CD4-positive, alpha-beta T cell treated with Interleukin-2 at 100 ng/mL for 4 hours (primary cell): ENCODE results near the gene PRODH2.
"Not testable (repeated sequence)": the region's sequence is repeated elsewhere in the genome, so short reads cannot be mapped to it uniquely, and the experiment has no call there.

Source experiments
- DNase-seq: peaks from one replicate; pipeline ENCODE4 v3.0.0-alpha.2; 2020; ENCODE audit warnings: low spot score

The PRODH2 gene

DNA sequence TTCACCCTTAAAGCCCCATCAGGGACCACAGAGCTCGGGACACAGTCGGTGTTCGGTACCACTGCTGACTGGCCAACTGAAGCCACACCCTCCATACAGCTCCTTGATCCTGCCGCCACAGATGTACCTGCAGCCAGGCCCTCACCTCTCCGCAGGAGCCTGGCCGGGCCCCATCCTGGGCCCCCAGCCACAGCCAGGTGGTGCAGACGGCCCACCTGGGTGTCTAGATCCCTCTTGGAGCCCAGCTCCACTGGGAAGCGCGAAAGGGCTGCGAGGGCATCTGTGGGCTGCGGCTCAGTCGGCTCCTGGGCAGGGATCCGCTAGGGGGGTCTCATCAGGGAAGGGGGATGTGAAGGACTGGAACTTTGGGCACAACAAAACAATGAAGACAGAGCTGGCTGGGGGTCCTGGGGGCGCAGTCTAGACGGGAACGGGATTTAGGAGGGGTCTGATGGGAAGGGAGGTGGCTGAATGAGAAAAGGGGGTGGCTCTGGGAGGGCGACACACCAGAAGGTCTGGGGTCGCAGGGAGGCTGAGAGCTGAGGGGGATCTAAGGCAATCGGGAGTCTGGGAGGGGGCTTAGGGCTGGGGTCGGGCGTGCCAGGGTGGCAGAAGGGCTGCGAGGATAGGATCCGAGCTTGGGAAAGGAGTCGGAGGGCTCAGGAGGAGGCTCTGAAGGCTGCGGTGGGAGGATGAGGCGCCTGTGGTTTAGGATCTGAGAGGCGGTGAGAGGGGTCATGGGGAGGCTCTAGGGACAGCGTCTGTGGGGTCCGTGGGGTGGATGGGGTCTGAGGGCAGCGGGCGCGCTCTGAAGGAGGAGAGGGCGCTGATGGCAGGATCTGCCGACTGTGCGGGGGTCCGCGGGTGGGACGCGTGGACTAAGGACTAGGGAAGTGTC, 15.8 kb downstream of the PRODH2 start:
- no peak for DNase-seq

DNA sequence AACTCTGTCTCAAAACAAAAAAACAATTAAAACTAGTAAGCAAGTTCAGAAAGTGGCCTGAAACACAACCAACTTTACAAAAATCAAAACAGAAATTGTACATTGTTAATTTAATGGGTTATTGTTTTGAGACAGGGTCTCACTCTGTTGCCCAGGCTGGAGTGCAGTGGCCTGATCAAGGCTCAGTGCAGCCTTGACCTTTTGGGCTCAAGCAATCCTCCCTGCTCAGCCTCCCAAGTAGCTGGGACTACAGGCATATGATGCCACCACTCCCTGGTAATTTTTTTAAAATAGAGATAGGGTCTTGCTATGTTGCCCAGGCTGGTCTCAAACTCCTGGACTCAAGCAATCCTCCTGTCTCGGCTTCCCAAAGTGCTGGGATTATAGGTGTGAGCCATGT, 17.1 kb downstream of the PRODH2 start:
- DNase-seq, result not testable (repeated sequence)

DNA sequence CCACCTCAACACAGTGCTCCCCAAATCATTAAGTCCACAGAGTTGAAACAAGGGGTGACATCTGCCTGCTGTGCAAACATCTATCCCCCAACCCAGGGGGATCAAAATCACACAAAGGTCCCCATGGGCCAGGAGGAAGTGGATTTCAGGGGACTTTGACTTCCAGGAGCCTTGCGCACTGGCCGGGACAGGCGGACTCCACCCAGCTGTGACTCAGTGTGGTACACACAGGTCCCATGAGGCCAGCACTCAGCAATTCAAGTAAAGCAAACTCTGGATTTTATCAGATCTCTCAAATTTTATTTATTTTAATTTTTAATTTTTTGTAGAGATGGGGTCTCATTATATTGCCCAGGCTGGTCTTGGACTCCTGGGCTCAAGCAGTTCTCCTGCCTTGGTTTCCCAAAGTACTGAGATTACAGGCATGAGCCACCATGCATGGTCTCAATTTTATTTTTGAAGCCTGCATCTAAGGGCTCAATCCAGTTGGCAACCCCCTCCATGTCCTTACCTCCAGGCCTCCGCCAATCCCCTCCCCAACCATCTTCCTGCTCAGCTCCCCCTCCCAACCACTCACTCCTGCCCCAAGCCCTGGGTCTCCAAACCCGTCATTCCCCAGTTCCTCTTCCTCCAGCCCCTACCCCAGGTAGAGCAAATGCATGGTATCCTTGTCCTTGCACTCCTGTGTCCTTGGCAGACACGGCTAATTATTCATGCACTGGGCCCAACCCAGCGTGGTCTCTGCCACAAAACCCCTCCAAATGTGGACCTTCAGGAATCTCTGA, 19.1 kb downstream of the PRODH2 start:
- no peak for DNase-seq

DNA sequence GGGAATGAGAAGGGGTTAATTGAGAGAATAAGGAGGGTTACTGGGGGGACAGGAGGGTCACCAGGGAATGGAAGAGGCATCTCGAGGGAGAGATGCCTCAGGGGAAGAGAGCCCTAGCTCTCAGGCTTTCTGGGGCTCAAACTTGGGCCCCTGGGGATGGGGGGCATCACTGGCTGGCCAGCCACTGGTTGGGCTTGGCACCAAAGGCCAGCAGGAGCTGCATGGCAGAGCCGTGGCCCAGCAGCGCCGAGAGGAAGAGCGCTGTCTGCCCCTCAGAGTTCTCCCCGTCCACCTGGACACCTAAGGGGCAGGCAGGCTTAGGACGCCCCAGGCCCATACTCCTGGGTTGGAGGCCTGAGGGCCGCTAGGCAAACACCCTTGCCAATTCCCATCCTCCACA, 19.8 kb downstream of the PRODH2 start:
- no peak for DNase-seq

DNA sequence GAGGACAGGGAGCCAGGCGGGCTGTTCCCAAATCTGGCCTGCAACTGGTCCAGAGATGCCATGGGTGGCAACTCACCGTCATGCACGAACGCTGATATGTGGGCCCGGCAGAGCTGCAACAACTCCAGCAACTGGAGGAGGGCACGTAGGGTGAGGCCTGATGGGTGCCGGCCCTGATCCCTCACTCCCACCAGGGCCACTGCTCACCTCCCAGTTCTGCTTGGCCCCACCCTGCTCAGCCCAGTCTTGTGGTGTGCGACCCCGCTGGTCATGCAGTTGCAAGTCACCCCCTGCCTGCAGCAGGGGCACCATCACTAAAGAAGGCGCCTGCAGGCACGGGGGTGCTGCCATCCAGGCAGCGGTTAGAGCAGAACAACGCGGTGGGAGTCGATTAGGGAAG, 20.3 kb downstream of the PRODH2 start:
- DNase-seq, result no peak

DNA sequence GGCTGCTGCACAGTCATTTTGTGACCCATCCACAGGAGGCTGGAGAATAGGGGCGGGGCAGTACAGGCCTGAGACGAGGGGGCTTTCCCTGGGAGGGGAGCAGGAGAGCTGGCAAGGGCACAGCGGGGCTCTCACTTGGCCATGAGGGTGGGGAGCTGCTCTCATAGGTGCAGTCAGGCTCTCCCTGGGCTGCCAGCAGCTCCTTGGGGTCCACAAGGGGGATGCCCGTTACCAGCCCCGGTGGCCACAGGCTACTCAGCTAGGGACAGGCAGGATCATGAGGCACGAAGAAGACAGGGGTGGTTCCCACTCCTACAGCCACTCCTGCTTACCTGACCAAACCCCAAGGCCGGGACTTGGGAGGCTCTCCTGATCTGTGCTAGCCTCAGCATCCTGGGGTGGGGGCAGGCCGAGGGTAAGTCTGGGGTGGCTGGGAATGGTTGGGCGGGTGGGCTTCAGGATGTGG, 20.8 kb downstream of the PRODH2 start:
- DNase-seq, result no peak

DNA sequence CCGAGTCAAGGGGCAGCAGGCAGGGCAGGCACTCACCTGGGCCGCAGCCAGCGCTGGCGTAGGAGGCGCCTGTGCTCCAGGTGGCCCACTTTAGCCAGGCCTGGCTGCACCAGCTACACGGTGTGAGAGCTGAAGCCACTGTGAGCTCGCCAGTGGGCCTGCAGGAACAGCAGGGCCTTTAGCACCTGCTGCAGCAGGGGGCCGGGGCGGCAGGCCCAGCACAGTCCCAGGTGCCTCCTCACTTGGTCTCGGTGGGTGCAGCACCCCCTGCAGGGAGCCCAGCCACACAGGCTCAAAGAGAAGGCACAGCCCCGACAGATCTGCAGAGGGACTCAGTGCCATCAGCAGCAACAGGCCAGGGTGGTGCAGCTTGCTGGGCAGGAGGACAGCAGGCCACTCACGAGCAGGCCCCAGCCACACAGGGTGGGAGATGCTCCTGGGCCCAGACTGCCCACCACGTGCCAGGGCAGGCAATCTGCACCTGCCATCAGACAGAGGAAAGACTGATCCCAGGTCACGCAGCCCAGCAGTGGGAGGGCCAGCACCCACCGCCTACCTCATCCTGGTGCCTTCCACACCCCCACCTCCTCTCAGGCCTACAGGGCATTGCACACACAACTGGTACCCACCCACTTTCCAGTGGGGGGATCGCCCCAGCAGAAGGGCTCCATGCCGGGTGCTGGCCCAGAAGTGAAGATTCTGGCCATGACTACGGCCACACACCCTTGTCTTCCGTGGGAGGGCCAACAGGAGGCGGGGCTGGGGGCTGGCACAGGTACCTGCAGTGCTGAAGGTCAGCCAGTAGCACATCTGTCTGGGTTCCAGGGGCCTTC, 21.4 kb downstream of the PRODH2 start:
- DNase-seq, result no peak

DNA sequence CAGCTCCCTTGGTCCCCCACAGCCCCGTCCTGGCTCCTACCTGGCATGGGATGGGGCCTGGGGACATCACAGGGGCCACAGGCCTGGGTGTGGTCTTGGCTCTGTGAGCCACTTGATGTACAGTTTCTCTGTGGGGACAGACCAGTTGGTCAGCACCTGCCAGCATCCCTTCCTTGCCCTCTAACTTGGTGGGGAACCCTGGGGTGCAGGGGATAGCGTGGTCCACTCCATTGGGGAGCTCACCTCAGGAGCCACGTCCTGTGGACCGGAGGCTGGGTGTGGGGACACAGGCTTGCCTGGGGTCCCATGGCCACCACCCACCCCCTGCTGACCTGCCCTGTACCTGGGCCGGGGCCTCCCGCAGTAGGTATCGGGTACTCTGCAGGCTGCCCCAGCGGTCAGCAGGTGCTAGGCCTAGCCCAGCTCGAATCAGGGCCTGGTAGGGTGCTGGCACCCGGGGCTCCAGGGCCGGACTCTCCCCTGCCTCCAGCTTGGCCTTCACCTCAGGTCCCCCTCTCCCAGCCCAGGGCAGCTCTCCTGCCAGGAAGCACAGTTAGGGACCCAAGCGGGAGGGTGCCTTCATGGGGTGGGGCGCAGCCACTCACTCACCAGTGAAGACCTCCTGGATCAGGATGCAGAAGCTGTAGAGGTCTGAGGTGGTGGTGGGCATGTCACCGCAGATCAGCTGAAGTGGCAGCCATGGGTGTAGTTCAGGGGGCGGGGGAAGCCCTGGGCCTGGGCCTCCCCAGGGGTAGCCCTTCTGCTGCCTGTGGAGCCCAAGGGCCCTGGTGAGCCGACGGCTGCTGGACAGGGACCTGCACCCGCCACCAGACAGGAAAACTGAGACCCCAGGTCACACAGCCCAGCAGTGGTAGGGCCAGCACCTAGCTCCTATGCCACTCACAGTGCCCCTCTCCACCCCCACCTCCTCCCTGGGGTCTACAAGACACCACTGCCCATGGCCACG, 22.4 kb downstream of the PRODH2 start:
- no peak for DNase-seq

DNA sequence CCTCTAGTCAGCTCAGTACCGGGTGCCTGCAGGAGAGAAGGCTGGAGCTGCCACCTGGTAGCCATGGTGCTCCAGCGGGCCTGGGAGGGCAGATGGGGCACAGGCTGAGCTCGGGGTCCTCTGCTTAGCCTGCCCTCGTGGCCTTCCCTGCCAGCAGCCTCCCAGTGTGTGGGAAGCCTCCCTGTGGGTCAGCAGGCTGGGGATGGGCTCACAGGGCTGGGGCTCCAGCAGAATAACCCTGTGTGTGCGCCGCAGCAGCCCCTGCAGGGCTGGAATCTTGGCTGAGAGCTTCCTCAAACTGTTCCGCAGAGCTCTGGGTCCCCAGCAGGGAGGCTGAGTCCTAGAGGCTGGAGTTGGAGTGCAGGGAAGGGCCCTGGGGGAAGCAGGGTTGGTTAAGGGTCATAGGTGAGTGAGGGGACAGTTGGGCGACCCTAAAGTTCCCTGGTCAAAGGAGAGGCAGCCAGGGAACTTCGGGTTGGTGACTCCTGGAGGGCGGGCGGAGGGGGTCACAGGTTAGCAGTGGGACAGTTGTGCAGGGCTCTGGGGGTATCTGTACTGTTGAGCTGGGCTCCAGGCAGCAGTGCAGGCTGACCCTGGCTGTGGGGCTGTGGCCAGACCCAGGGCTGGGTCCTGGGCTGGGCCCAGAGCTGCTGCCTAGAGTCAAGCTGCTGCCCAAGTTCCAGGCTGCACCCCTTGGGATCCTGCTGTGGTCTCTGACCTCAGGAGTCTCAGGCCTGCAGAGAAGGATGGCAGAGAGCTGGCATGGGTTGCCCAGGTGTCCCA, 23.3 kb downstream of the PRODH2 start:
- DNase-seq, result no peak

DNA sequence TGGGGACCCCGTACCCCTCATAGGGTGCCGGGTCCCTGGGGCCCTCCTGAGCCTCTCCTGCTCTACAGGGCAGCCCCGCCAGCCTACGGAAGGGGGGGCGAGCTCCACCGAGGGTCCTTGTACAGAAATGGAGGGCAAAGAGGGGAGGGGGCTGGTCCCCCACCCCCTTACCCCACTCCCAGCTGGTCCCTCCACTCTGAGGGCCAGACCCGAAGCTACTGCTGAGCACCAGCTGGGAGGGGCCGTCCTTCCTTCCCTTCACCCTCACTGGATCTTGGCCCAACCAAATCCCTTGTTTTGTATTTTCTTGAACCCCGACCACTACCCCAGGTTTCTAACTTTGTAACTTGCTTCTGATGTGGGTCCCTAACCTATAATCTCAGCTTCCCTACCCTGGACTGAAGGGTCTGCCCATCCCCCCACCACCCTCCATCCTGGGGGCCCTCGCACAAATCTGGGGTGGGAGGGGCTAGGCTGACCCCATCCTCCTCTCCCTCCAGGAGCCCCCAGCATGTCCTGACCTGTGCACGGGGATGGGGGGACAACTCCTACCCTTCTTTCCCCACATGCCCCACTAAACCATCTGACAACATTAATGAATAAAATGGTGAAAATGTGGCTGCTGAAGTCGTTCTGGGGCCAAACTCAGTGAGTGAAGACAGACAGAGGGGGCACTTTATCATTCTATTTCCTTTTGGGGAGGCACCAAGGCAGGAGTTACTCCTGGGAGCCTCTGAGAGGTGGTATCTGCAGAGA, 24.3 kb downstream of the PRODH2 start:
- DNase-seq, result no peak

DNA sequence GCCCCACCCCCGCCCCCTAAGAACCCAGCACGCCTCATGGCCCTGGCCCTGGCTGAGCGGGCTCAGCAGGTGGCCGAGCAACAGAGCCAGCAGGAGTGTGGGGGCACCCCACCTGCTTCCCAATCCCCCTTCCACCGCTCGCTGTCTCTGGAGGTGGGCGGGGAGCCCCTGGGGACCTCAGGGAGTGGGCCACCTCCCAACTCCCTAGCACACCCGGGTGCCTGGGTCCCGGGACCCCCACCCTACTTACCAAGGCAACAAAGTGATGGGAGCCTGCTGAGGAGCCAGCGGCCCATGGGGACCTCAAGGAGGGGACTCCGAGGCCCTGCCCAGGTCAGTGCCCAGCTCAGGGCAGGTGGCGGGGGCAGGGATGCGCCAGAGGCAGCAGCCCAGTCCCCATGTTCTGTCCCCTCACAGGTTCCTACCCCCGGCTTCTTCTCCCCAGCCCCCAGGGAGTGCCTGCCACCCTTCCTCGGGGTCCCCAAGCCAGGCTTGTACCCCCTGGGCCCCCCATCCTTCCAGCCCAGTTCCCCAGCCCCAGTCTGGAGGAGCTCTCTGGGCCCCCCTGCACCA, 25.3 kb downstream of the PRODH2 start:
- no peak for DNase-seq

DNA sequence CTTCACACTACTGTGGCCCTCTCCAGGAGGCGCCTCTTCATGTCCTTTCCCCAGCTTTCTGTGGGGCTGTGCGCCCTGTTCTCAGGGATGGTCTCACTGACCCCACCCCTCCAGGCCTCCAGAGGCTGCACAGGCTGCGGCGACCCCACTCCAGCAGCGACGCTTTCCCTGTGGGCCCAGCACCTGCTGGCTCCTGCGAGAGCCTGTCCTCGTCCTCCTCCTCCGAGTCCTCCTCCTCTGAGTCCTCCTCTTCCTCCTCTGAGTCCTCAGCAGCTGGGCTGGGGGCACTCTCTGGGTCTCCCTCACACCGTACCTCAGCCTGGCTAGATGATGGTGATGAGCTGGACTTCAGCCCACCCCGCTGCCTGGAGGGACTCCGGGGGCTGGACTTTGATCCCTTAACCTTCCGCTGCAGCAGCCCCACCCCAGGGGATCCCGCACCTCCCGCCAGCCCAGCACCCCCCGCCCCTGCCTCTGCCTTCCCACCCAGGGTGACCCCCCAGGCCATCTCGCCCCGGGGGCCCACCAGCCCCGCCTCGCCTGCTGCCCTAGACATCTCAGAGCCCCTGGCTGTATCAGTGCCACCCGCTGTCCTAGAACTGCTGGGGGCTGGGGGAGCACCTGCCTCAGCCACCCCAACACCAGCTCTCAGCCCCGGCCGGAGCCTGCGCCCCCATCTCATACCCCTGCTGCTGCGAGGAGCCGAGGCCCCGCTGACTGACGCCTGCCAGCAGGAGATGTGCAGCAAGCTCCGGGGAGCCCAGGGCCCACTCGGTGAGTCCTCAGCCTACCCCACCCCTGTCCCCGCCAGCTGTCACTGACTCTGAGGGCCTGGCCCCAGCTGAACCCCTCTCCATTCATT, 26.1 kb downstream of the PRODH2 start:
- DNase-seq, result no peak

DNA sequence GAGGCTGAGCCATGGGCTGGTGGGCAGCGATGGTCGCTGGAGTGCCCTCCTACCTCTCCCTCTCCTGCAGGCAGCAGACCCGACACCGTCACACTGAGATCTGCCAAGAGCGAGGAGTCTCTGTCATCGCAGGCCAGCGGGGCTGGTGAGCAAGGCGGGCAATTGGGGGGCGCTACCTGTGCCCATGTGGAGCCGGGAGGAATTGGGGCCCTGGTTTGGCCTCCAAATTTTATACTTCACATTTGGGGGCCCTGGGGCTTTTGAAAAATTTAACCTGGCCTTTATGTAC, 27.4 kb downstream of the PRODH2 start:
- no peak for DNase-seq

DNA sequence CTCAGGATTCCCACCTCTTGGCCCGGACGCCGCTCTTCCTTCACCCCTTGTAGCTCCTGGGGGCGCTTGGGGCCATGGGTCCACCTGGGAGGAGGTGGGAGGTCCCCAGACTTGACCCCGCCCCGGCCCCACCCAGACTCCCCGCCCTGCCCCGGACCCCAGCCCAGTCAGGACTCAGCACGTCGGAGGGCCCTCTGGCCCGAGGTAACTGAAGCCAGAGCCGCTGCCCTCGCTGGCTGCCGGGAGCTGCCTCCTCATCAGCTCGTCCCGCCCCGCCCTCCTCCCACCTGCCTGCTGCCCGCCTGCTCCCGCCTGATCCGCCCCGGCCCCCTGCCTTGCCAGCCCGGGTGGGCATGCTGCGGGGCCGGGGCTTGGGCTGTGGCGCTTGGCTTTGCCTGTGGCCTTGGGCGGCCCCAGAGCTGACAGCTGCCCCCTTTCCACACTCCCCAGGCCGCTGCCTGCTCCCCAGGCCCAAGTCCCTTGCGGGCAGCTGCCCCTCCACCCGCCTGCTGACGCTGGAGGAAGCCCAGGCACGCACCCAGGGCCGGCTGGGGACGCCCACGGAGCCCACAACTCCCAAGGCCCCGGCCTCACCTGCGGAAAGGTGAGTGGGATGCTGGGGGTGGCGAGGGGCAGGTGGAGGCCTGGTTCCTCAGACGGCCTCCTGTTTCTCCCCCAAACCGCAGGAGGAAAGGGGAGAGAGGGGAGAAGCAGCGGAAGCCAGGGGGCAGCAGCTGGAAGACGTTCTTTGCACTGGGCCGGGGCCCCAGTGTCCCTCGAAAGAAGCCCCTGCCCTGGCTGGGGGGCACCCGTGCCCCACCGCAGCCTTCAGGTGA, 27.9 kb downstream of the PRODH2 start:
- DNase-seq, result no peak

DNA sequence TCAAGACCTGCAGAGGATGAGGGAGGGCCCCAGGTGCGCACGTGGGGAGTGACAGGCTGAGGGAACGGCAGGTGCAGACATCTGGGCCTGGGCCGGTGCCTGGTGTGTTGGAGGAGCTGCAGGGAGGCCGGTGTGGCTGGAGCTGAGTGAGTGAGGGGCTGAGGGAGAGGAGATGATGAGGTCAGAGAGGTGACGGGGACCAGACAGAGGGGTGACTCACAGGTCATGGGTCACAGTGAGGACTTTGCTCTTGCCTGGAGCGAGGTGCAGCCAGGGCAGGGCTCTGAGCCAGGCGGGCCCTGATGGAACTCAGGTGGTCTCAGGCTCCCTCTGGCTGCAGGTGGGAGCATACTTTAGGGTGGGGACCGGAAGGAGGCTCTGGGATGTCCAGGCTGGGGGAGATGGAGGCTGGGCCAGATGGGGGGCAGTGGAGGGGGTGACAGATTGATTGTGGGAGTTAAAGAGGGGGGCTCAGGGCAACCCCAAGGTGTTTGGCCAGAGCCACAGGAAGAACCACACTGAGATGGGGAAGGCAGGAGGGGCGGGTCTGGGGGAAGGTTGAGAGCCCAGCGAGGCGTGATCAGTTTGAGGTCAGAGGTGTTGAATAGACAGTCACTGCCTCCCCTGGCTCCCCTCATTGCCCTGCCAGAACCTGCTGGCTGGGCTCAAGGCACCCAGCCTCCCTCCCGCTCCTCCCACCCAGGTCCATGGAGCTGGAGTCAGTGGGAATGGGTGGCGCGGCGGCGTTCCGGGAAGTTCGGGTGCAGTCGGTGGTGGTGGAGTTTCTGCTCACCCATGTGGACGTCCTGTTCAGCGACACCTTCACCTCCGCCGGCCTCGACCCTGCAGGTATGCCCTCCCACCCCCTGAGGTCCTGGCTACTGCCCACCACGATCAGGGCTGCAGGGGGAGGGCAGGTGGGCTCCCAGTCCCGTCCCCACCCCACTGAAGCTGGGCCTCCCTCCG, 28.9 kb downstream of the PRODH2 start:
- no peak for DNase-seq

DNA sequence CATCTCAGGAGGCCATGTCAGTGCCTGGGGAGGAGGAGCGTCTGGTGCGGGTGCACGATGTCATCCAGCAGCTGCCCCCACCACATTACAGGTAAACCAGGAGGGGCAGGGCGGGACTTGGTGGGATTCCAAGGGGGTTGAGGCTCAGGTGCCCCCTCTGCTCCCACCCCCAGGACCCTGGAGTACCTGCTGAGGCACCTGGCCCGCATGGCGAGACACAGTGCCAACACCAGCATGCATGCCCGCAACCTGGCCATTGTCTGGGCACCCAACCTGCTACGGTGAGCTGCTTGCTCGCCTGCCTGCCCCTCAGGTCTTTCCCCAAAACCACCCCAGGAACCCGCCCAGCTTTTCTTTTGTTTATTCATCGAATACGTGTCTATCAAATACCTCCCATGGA, 30.1 kb downstream of the PRODH2 start:
- no peak for DNase-seq
